Femur (tissue), 1 donor: ENCODE data around the gene NT5C1A.

Source experiments
- DNase-seq: peaks from one replicate; pipeline ENCODE4 v3.0.0-alpha.2; 2017

The NT5C1A gene

DNA sequence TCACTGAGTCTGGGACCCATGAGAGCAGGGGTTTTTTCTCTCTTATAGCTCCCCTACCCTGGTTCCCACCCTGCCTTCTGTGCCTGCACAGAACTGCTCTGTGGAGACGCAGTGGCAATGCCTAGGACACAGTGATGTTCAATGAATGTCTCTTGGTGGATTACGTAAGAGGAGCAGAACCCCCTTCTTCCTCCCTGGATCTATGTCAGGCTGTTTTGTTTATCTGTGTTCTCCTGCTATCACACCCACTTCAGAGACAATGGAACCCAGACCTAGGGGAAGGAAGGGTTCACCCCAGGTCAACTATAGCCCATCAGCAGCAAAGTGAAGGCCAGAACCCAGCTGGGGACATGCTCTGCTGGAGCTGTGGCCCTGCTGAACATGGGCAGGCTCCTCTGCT lies 17.3 kb upstream of the NT5C1A start:
- no peak for DNase-seq

DNA sequence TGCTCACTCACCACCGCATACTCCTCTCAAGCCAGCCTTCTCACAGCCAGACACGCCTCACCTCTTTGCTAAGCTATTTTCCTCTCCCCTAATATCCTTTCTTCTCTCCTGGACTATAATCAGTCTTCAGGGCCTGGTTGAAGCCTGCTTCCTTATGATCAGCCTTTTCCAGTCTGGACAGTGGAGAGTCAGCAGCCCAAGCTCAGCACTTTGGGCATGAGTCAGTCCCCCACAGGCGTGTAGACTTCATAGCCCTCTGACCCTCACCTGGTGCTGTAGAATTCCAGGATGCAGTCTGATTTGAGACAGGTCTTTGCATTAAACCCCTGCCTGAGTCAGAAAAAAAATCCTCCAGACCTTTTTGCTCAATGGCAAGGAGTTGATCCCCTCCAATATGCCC lies 16.8 kb upstream of the NT5C1A start:
- no peak for DNase-seq

DNA sequence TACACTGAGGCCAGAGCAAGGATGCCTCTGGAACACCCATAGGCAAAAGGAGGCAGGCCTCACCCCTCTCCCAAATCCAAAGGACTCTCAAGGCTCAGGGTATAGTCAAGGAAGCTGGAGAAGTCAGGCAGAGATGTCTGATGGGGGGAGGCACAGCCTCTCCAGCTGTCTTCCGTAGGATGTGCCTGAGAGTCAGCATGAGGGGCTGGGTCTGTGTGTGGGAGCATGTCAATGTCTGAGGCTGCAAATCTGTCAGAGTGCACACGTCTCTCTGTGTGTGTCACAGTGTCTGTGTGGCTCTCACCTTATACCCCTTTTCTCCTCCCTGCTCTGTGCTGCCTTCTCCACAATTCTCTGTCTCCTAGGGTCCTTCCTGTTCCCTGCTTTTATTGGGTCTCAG lies 15.3 kb upstream of the NT5C1A start:
- no peak for DNase-seq

DNA sequence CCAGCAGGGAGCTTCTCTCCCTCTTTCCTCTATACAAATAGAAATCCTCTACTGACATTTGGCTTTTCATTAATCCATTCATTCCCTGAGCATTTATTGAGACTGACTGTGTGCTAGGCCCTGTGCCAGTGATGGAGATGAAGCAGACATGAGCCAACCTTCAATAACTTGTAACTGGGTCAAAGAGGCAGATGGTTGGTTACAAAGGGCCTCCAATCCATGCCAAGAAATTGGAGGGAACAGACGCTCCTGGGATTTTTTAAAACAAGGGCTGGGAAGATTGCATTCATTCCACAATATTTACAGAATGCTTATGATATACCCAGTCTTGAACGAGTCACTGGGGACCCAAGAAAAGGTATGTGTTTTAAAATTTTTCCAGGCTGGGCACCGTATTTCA lies 13.2 kb upstream of the NT5C1A start:
- no peak for DNase-seq

DNA sequence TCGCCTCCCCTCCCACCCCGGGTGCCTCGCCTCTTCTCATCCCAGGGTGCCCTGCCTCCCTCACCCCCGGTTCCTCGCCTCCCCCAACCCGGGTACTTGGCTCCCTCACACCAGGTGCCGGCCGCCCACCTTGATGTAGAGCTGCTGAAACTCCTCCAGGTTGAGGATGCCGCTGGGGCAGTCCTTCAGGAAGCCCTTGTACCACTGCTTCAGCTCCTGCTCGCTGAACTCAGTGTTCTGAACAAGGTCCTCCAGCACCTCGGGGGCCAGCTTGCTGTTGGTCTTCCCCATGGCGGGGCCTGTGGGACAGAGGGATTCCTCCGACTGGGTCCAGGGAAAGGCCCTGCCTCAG lies 12.4 kb upstream of the NT5C1A start:
- no peak for DNase-seq

DNA sequence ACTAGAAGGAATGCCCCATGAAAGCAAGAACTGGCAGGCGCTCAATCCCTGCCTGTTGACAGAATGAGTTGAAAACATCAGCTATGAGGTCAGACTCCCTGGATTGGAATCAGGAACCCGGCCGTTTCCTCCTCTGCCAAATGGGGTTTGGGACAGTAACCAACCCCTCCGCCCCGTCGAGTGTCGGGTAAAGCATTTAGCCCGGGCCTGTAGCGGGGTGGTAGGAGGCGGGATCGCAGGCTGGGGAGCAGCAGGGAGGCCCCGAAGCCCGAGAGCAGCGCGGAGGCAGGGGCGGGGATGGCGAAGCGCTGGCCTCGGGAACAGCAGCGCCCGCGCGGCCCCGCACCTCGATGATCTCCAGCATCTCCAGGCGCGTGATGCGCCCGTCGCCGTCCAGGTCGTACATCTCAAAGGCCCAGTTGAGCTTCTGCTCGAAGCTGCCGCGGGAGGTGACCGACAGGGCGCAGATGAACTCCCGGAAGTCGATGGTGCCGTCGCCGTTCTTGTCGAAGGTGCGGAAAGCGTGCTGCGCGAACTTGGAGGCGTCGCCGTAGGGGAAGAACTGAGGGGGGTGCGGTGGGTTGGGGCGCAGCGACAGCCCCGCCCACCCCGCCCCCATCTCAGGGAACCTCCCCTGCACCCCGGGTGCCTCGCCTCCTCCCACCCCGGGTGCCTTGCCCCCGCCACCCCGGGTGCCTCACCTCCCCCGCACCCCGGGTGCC lies 11.8 kb upstream of the NT5C1A start:
- DNase-seq = no peak

DNA sequence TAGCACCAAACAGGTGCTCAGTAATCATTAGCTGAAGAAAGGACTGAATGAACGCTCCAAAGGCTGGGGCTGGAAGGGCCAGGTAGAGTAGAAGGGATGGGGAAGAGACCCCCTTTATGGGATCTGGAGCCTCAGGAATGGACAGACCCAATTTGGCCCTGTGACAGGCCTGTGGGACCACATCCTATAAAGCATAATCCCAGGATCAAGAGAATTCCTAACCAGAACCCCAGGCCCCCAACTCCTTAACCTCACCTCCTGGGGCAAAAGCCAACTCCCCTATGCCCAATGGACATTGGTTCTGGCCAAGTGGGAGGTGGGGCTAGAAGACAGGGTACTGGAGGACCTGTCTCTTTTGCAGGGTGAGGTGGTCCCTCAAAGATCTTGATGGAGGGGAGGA lies 10.1 kb upstream of the NT5C1A start:
- DNase-seq = no peak

DNA sequence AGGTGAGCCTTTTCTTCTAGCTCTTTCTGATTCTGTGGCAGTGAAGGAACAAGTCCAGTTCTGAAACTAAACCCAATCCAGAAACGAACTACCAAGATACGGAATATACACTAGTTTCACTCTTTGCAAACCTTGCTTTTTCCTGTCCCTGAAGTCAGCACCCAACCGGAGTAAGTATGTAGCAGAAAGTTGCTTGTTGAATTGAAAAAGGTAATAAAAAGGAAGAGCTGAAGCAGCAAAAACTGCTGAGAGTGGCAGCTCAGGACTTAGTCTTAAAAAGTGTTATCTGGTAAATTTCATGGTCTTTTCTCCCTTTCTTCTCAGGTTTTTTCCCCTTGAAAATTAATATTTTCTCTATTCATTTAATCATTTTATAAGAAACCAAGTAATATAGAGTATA lies 9.4 kb upstream of the NT5C1A start:
- no peak for DNase-seq

DNA sequence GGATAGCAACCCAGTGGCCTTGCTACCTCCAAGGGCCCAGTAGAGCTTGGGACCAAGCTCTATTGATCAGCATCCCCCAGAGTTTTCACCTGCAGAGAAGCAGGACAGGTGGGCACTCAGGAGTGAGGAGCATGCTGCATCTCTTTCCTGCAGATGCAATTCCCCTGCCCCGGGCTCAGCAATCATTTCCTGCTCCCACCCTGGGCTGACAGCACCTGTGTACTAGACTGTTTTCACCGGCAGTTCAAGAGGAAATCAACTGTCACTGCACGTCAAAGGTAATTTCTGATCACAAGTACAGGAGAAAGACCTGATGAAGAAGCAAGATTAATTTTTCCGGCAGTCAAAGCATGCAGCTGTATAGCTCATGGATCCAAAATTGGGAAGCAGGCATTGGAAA lies 8.8 kb upstream of the NT5C1A start:
- DNase-seq = no peak

DNA sequence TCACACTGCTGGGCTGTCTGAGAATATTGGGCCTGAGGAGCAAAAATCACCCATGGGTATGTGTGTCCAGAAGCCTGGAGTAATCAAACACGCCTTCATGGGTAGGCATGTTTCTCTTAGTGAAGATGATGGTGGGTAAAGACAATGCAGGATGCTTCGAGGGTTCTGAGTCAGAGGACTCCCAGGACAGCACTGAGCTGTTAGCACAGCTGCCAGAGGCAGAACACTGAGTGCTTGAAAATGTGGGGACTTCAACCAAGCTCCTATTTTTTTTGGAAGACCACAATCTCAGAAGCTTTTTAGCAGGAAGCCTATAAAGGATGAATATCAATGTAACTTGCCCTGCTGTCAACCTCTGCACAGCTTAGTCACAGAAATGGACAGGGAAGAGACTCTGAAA lies 7.9 kb upstream of the NT5C1A start:
- DNase-seq = no peak

DNA sequence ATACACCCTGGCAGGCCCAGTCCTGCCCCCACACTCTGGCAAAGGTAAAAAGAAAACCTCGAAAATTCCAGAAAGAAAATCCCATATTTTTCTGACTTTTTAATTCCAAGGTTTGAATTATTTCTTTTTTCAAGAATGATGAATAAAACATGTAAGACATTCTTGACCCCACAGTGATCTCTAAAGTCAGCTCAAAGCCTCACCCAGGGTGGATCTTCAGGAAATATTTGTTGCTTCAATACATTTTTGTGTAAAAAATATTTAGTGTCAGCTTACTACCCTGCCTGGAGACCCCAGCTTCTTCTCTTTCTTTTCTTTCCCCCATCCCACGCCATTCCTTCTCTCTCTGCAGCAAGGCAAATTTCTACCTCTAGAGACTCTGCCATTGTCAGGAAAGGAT lies 7.0 kb upstream of the NT5C1A start:
- DNase-seq = no peak

DNA sequence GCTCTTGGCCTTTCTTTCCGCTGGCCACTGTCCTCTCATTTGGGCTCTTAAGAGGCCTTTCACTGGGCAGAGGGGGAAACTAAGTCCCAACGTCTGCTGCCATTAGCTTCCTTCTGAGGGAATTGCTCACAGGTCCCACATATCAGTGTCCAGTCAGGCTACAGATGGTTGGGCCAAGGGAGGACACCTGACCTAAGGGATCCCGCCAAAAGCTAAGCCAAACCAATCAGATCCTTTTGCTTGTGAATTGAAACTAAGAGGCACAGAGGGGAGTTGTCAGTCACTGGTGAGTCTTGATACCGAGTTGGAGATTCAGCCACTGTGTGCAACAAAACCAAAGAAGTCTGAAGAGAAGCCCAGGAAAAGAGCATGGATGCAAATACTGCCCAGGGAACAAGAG lies 5.7 kb upstream of the NT5C1A start:
- no peak for DNase-seq

DNA sequence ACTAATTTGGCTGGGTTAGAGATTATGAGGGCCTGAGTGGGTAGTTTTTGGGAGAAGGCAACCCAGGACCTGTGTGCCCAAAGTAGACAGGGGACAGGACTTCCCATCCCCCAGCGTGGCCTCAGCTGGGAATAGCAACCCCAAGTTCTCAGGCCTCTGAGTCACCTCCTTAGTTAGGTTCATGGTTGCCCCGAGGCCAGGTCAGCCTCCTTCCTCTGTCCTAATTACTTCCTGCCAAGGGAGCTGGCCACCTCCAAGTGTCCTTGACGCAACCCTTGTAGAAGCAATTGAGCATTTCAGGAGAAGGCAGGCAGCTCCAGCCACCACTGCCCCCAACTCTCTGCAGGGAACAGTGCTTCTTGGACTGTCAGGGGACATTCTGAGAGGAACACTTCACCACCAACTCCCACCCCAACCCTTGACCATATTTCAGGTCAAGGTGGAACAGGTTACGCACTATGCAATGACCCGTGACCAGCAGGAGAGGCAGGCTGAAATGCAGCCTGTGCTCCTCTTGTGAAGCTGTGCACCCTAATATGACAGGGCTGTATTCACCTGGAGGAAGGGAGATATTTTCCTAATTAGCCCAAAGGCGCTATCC lies 5.1 kb upstream of the NT5C1A start:
- no peak for DNase-seq

DNA sequence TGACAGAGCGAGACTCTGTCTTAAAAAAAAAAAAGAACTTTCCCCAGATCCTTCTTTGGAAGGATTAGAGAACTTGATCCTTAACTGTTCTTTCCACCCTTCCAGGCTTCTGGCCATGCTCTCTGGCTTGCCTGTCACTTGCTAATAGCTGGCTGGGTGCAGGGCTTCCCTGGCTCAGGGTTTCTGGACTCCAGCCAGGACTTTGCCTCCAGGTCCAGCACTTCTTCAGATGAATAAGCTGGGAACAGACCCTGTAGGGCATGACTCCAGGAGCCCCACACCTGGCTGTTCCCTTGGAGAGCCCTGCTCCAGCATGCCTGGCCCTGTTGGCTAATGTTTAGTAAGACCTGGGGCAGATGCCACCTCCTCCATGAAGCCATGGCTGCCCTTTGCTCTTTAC lies 3.3 kb upstream of the NT5C1A start:
- no peak for DNase-seq

DNA sequence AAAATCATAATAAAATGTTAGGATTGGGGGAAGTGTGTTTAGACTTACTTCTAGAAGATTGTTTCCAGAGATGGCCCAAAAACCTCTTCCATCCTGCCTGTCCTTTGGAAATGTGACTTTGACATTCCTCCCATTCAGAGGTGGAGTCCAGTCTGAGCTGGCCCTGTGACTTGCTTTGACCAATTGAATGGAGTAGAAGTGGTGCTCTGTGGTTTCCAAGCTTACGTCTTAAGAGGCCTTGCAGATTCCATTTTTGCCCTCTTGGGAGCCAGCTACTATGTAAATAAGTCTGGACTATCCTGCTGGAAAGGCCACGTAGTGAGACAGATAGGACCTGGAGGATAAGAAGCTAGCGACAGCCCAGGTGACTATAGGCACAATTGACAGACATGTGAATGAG lies 1.3 kb upstream of the NT5C1A start:
- no peak for DNase-seq

DNA sequence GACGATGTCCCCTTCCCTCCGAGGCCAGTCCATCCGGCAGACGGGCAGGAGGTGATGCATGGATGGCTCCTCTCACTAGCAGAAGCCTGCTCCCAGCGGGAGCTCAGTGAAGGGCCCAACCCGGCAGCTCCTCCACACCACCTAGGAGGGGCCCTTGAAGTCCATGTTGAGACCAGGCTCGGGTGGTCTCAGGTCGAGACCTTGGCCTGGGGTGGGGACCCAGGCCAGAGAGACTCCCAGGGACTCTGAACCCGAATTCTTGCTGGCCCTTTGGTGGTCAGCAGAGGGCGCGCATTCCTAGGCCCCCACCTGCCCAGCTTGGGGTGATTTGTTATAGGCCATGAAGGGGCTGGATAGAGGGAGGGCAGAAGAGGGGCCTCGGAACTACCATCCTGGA lies 642 bp upstream of the NT5C1A start:
- DNase-seq = no peak

DNA sequence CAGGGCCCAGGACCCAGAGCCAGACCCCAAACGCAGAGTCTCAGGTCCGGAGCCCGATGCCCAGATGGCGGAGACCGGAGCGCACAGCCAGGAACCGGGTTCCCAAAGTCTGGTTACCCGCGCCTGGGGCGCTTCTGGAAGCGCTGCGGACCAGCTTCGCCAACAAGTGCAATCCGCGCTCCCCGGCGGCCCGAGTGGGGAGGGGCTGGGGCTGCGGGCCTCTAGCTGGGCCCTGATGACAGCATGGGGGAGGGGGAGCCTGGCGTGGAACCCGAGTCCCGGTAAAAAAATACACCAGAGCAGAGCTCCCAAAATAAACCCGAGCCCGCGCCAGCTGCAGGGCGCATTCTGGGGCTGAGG lies 494 bp downstream of the NT5C1A start:
- peak; percentile 66 for DNase-seq

DNA sequence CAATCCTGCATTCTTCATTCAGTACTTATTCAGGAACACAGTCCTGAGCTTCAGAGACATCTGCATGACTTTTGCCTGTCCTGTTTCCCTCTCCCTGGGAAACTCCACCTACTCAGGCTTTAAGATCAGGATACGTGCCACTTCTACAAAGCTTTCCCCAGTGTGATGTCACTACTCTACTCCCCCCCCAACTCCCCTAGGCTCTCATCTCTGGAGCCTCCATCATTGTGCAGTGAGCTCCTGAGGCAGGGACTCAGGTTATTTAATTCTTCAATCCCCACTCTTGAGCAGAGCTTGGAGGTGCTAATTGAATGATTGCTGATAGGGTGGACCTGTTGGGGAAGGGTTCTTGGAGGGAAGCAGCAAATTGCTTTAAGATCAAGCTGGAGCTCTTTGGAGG lies 1.2 kb downstream of the NT5C1A start:
- DNase-seq = no peak

DNA sequence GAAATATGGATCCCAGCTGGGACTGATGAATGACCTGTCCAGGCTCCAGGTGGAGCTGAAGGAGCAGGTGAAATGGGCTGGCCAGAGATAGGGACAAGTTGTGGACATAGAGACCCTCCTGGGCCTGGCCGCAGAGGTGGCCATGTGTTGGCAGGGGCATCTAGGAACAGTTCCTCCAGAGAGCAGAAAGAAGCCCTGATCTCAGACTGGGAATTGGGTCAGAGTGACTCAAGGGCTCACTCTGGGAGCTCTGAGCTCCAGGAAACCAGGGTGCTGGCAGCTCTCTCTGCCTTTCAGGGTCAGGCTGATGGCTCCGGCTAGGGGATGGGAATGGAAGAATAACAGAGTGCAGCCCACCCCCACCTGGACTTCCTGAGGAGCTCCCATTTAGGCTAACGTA lies 3.0 kb downstream of the NT5C1A start:
- DNase-seq = no peak

DNA sequence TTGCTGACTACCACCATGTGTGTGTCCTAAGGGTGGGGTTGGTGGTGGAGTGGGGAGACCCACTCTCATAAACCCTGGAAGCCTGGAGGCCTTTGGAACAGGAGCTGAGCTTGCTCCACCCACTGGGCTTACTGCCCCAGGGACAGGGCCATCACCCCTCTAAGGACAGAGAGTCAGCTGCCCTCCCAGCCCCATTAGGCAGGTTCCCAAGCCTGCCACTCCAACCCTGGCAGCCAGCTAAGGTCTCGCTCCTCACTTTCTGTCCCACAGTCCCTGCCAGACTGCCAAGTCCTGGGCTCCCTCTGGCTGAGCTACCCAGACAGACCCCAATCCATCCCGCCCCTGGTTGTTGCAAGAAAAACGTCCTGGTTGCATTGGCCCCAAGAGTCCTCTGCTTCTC lies 3.8 kb downstream of the NT5C1A start:
- DNase-seq = no peak

DNA sequence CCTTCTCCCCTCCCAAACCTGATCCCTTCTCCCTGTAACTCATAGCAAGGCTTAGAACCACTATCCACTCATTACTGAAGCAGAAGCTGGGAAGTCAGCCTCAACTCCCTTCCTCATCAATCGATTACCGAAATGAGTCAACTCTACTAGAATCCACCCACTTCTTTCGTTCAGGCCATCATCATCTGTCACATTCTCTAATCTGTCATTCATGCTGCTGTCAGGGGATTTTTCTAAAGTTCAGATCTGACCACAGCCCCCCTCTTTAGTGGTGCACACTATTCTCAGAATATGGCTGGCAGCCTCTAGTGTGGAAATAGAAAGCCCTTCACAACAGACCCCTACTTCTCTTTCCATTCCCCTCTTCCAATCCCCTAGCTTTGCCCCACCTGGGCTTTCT lies 5.1 kb downstream of the NT5C1A start:
- DNase-seq = no peak

DNA sequence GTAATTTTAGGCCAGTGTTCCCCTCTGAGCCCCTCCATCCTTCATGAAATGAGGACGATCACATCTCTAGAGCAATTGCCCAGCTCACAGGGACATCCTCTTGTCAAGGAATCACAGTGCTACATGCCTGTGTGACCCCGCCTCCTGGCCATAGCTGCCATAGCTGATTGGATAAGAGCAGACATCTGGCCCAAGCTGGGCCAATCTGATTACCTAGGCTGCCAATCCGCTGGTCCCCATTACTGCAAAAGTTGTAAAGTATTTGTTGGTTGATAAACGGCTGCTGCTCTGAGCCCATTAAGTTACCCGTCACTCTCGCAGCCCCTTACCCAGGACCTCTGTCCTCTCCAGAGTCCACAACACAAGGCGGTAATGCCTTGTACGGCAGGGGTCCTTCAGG lies 8.3 kb downstream of the NT5C1A start:
- no peak for DNase-seq

DNA sequence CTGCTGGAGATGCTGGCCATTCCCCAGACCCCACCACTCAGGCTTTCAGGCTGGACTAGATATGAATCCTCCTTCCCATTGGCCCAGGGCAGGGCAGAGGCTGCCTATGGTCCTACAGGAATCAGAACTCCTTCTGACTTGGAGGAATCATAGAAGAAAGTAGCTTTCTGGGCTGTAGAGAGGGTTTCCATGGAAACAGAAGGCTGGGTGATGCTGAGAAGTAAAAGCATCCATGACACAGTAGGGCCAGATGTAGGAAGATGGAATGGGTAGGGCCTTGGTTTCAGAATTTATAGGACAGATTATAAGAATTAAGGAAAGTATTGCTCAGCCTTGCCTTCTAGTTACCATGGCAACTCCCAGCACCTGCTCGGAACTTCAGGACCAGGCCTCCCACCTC lies 9.0 kb downstream of the NT5C1A start:
- no peak for DNase-seq

DNA sequence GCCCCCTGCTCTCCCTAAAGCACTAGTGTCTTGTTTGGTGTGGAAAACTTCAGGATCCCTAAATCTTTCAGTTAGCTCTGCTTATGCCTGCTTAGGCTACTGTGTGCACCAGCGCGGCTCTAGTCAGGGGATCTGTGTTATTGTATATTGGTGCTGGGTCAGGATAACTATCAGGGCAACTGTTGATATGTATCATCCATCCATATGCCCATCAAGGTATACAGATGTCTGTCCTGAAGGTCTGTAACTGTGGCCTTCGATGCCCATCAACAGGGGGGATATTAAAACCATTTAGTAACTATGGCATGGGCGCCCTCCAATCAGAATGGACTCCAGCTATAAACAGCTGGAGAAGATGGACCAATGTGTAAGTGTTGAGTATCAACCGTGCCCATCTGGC lies 12.4 kb downstream of the NT5C1A start:
- no peak for DNase-seq

DNA sequence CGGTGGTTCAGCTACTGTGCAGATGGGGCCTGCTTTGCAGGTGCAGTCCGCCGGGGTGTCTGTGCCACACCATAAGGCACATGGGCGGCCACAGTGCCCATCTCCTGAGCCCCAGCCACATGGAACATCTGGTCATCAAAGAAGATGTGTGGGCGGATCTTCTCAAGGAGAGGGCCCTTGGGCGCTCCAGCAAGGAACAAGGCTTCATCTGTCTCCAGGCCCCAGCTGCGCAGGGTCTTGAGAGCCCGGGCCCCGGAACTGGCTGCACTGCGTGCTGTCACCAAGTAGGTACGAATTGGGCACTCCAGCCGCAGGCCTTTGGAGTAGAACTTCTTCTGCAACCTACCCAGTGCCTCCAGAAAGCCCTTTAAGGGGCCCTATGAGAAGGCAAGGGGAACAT lies 12.8 kb downstream of the NT5C1A start:
- DNase-seq = no peak
